Measurements from ENCODE around the gene TSHZ2.

GRCh38 chr20:52948491-52948890 is 23.7 kb upstream of the TSHZ2 start:
- TF ChIP-seq POLR2A (IDR thresholded peaks at IDR 0.05) (no peak), CTCF (IDR thresholded peaks at IDR 0.05) (no peak)

Measured in testis (tissue), 2 donors.